Tibial nerve (tissue), 4 donors: ENCODE measurements around the gene ANO1. TPM values are rescaled to one million over a fixed set of nuclear protein-coding genes. Genes with fewer than 3 reads are reported as not detected.

Source experiments
- DNase-seq, 2 donors: peaks; one replicate each; pipeline ENCODE4 v3.0.0-alpha.2; 2019; ENCODE audit warnings: low spot score in 2 of 2
- H3K27ac ChIP-seq, 4 donors: fragments of 200-600 bp; sonication (generic) in 3 of 4; one replicate each; pipeline ENCODE4 v1.5.1; 2017 to 2019; ENCODE audit warnings: mild to moderate bottlenecking in 1 of 4
- H3K27me3 ChIP-seq, 2 donors: fragments of 200-600 bp; sonication (generic) in 1 of 2; one replicate each; pipeline versions ENCODE4 v1.5.1 to v1.6.0; 2017 to 2019
- H3K36me3 ChIP-seq, 3 donors: fragments of 200-600 bp; sonication (generic); one replicate each; pipeline ENCODE4 v1.5.1; 2018 to 2019
- H3K4me1 ChIP-seq, 4 donors: fragments of 200-600 bp; sonication (generic) in 3 of 4; one replicate each; pipeline ENCODE4 v1.5.1; 2017 to 2019
- H3K4me3 ChIP-seq, 4 donors: fragments of 200-600 bp; sonication (generic) in 3 of 4; one replicate each; pipeline ENCODE4 v1.5.1; 2017 to 2019; ENCODE audit warnings: mild to moderate bottlenecking in 1 of 4, moderate library complexity in 1 of 4
- H3K9me3 ChIP-seq, 4 donors: fragments of 200-600 bp; sonication (generic) in 3 of 4; one replicate each; pipeline ENCODE4 v1.5.1; 2017 to 2019
- EP300 ChIP-seq, 2 donors: sonication (generic); formaldehyde crosslinking; IDR thresholded peaks; one replicate each; pipeline ENCODE4 v1.6.1; 2017; ENCODE audit warnings: antibody characterized with exemption in 2 of 2, mild to moderate bottlenecking in 1 of 2
- POLR2A ChIP-seq, 2 donors: fragments of 450-650 bp; IDR thresholded peaks; one replicate each; pipeline ENCODE4 v1.6.1; 2017; ENCODE audit warnings: antibody characterized with exemption in 2 of 2, mild to moderate bottlenecking in 2 of 2, moderate library complexity in 2 of 2
- WGBS, 2 donors: methylation state at CpG; one replicate each; pipeline ENCODE4 v1.1.5; 2018; 5-methylcytosine and 5-hydroxymethylcytosine counted together
- total RNA-seq, 4 donors: library from RNA; depleted of rRNA; stranded (reverse); fragments of >200 nt; gene quantifications; one replicate each; pipeline ENCODE4 v1.1.0, GENCODE V29; 2016
- TF ChIP-seq, protein P1 (sequence below), 5 experiments: fragments of 200-600 bp in 3 of 5; fragments of 450-650 bp in 2 of 5; sonication (generic) in 3 of 5; IDR thresholded peaks; one replicate each; pipeline ENCODE4 v1.5.1; 2016 to 2019; ENCODE audit warnings: antibody characterized with exemption in 5 of 5, mild to moderate bottlenecking in 3 of 5, moderate library complexity in 2 of 5

Gene ANO1
- total RNA-seq, result 1 to 10 TPM; 1.7 to 6.3 (median 4.1) TPM

DNA sequence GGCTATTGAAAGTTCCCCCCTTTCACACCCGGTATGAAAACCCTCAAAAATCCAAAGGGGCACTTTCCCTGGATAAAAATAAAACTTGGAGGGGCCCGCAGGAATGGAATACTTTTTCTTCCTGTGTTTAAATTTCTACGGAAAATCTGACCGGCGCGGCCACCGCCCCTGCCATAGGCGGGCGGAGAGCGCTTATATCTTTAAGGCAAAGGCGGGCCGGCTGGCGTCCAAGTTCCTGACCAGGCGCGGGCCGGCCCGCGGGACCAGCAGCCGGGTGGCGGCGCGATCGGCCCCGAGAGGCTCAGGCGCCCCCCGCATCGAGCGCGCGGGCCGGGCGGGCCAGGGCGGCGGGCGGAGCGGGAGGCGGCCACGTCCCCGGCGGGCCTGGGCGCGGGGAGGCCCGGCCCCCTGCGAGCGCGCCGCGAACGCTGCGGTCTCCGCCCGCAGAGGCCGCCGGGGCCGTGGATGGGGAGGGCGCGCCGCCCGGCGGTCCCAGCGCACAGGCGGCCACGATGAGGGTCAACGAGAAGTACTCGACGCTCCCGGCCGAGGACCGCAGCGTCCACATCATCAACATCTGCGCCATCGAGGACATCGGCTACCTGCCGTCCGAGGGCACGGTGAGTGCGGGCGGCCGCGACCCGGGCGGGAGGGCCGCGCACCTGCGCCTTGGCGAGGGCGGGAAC, at the start of gene ANO1:
Gene ANO1 (plus strand): TSS at position 223 of the 686 bp plus-strand sequence. CDS start 290 bp downstream, at position 513.
- Histone ChIP-seq H3K36me3 (no peaks in the 10 kb centered on the region), H3K9me3 (no peaks in the 10 kb centered on the region), H3K4me3 (peak within 1 kb of the TSS in 2 of 4 donors; percentile 13 to 42), H3K4me1 (peaks cover 0 to 9% (median 0%) of the 10 kb centered on the region in 4 donors), H3K27ac (peak within 1 kb of the TSS in 1 of 4 donors; percentile 44), H3K27me3 (peaks cover 0 to 41% of the 10 kb centered on the region in 2 donors)
- no peak for TF ChIP-seq EP300 (IDR thresholded peaks at IDR 0.05)
- TF ChIP-seq POLR2A (IDR thresholded peaks at IDR 0.05), result no peak
- TF ChIP-seq, protein P1, sequence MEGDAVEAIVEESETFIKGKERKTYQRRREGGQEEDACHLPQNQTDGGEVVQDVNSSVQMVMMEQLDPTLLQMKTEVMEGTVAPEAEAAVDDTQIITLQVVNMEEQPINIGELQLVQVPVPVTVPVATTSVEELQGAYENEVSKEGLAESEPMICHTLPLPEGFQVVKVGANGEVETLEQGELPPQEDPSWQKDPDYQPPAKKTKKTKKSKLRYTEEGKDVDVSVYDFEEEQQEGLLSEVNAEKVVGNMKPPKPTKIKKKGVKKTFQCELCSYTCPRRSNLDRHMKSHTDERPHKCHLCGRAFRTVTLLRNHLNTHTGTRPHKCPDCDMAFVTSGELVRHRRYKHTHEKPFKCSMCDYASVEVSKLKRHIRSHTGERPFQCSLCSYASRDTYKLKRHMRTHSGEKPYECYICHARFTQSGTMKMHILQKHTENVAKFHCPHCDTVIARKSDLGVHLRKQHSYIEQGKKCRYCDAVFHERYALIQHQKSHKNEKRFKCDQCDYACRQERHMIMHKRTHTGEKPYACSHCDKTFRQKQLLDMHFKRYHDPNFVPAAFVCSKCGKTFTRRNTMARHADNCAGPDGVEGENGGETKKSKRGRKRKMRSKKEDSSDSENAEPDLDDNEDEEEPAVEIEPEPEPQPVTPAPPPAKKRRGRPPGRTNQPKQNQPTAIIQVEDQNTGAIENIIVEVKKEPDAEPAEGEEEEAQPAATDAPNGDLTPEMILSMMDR (IDR thresholded peaks at IDR 0.05), result no peak
- DNase-seq, result no peak
- 1 to 2% methylated on average over 15 to 76 of the region's 87 CpGs for WGBS, 2 donors

- no peaks in the 10 kb centered on the region for H3K36me3 ChIP-seq
- no peaks in the 10 kb centered on the region for H3K4me1 ChIP-seq
- H3K4me3 ChIP-seq, result no peak overlapping the region
- H3K27me3 ChIP-seq, result no peaks in the 10 kb centered on the region
- no peak overlapping the region for H3K27ac ChIP-seq
- no peaks in the 10 kb centered on the region for H3K9me3 ChIP-seq
- WGBS, 2 donors, result 60% methylated on average over 14 of the region's 14 CpGs
- TF ChIP-seq POLR2A (IDR thresholded peaks at IDR 0.05) (no peak), EP300 (IDR thresholded peaks at IDR 0.05) (no peak)
- TF ChIP-seq, protein P1 (IDR thresholded peaks at IDR 0.05), result no peak
- DNase-seq, result no peak
Observed at GRCh38 chr11:70029115-70029860, 48.8 kb upstream of the ANO1 start.

DNA sequence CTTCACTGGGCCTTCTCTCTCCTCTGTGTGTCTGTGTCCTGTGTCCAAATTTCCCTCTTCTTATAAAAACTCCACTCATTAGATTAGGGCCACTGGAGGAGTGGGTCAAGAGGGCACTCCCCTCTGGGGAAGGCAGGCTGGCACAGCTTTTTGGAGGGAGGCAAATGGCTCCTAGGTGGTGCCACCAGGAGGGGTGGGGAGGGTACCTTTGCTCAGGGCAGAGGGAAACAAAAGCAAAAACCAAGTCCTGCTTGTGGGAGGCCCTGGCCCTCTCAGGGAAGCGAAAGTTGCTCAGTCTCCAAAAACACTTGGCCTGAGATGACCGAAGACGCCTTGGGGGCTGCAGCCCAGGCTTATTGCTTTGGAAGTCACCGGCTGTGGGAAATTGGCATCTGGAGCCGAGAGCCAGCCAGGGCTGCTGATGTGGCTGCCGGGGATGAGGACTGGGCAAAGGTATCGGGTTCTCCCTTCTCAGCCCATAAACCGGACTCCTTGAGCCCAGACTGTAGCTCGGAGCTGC, 48.2 kb upstream of the ANO1 start:
- whole genome bisulfite sequencing, 2 donors, result 82 to 86% methylated on average over 9 of the region's 9 CpGs
- Histone ChIP-seq H3K4me3 (no peak overlapping the region), H3K27me3 (no peaks in the 10 kb centered on the region), H3K27ac (no peak overlapping the region), H3K36me3 (no peaks in the 10 kb centered on the region), H3K9me3 (no peaks in the 10 kb centered on the region), H3K4me1 (no peaks in the 10 kb centered on the region)
- TF ChIP-seq POLR2A (IDR thresholded peaks at IDR 0.05) (no peak), EP300 (IDR thresholded peaks at IDR 0.05) (no peak)
- TF ChIP-seq, protein P1 (IDR thresholded peaks at IDR 0.05), result no peak
- no peak for DNase-seq

GRCh38 chr11:70030412-70030811, 47.7 kb upstream of the ANO1 start:
- H3K27ac ChIP-seq, result no peak overlapping the region
- TF ChIP-seq, protein P1 (IDR thresholded peaks at IDR 0.05), result no peak
- TF ChIP-seq POLR2A (IDR thresholded peaks at IDR 0.05), result no peak
- TF ChIP-seq EP300 (IDR thresholded peaks at IDR 0.05), result no peak
- no peaks in the 10 kb centered on the region for H3K9me3 ChIP-seq
- no peaks in the 10 kb centered on the region for H3K36me3 ChIP-seq
- no peak overlapping the region for H3K4me3 ChIP-seq
- no peaks in the 10 kb centered on the region for H3K4me1 ChIP-seq
- no peaks in the 10 kb centered on the region for H3K27me3 ChIP-seq
- no peak for DNase-seq
- 81 to 82% methylated on average over 7 of the region's 7 CpGs for WGBS, 2 donors
